ENCODE measurements around the gene HNRNPDL.
"Not testable (repeated sequence)": the region's sequence is repeated elsewhere in the genome, so short reads cannot be mapped to it uniquely, and the experiment has no call there.

HNRNPDL gene

GRCh38 chr4:82402196-82402775, 28.0 kb downstream of the HNRNPDL start:
- H3K27ac ChIP-seq: no peak overlapping the region
- TF ChIP-seq, protein P1, sequence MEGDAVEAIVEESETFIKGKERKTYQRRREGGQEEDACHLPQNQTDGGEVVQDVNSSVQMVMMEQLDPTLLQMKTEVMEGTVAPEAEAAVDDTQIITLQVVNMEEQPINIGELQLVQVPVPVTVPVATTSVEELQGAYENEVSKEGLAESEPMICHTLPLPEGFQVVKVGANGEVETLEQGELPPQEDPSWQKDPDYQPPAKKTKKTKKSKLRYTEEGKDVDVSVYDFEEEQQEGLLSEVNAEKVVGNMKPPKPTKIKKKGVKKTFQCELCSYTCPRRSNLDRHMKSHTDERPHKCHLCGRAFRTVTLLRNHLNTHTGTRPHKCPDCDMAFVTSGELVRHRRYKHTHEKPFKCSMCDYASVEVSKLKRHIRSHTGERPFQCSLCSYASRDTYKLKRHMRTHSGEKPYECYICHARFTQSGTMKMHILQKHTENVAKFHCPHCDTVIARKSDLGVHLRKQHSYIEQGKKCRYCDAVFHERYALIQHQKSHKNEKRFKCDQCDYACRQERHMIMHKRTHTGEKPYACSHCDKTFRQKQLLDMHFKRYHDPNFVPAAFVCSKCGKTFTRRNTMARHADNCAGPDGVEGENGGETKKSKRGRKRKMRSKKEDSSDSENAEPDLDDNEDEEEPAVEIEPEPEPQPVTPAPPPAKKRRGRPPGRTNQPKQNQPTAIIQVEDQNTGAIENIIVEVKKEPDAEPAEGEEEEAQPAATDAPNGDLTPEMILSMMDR (conservative IDR thresholded peaks at IDR 0.05): no peak

- H3K27ac ChIP-seq: no peak overlapping the region
- TF ChIP-seq, protein P1 (conservative IDR thresholded peaks at IDR 0.05): no peak
These were observed 28.7 kb downstream of the HNRNPDL start for GRCh38 chr4:82401600-82401999.

GRCh38 chr4:82398263-82398662, 32.0 kb downstream of the HNRNPDL start:
- TF ChIP-seq, protein P1 (conservative IDR thresholded peaks at IDR 0.05): no peak
- H3K27ac ChIP-seq: no peak overlapping the region

- TF ChIP-seq, protein P1 (conservative IDR thresholded peaks at IDR 0.05): no peak
- H3K27ac ChIP-seq: no peak overlapping the region
These were observed 32.7 kb downstream of the HNRNPDL start for GRCh38 chr4:82397527-82397926.

GRCh38 chr4:82394896-82395295, 35.4 kb downstream of the HNRNPDL start:
- no peak overlapping the region for H3K27ac ChIP-seq
- TF ChIP-seq, protein P1 (conservative IDR thresholded peaks at IDR 0.05): no peak

GRCh38 chr4:82390061-82390460, 40.2 kb downstream of the HNRNPDL start:
- H3K27ac ChIP-seq: not testable (repeated sequence)

- H3K27ac ChIP-seq: no peak overlapping the region
- TF ChIP-seq, protein P1 (conservative IDR thresholded peaks at IDR 0.05): no peak
These were observed 41.9 kb downstream of the HNRNPDL start for GRCh38 chr4:82388405-82388804.

DNA sequence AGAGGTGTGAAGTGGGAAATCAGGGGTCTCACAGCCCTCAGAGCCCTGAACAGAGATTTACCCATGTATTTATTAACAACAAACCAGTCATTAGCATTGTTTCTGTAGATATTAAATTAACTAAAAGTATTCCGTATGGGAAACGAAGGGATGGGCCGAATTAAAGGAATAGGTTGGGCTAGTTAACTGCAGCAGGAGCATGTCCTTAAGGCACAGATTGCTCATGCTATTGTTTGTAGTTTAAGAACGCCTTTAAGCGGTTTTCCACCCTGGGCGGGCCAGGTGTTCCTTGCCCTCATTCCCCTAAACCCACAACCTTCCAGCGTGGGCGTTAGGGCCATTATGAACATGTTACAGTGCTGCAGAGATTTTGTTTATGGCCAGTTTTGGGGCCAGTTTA, 44.0 kb downstream of the HNRNPDL start:
- not testable (repeated sequence) for H3K27ac ChIP-seq

DNA sequence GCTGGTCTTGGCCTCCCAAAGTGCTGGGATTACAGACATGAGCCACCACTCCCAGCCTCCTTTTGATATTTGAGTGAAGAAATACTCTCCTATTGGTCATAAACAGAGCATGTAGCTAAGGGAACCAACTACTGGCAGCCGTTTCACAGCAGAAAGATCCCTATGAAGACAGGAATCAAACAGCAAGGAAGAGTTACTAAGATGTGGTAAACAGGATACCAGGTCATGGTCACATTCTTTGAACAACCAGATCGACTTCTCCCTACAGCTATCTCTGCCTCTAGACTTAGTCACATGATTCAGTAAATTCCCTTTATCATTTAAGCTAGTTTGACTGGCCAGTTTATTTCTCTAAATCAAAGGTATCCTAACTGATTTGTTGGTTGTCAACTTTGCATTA, 47.5 kb downstream of the HNRNPDL start:
- TF ChIP-seq, protein P1 (conservative IDR thresholded peaks at IDR 0.05): no peak
- no peak overlapping the region for H3K27ac ChIP-seq

Data from VCaP (cell line).